GM13977 (cell line): ENCODE measurements around the gene DISC1.
"Not testable (repeated sequence)": the region's sequence is repeated elsewhere in the genome, so short reads cannot be mapped to it uniquely, and the experiment has no call there.

Experiments used
- DNase-seq: peaks from one replicate; pipeline ENCODE4 v3.0.0; 2012; ENCODE audit warnings: low spot score
- CTCF ChIP-seq: IDR thresholded peaks from 2 replicates; pipeline ENCODE4 v1.5.1; 2012; ENCODE audit warnings: mild to moderate bottlenecking, control low read depth; ENCODE audit not compliant: insufficient read depth; ENCODE audit errors: extremely low read depth, missing control alignments
- in situ Hi-C: fragments of 300-500 bp; cut with MboI; formaldehyde crosslinking; loops from one replicate; pipeline ENCODE4 v1.12.0; 2022; ENCODE audit warnings: low sequenced_read_pairs, low pct_unique_long_range_greater_than_20kb, mixed read lengths, inconsistent platforms; ENCODE audit not compliant: unreplicated experiment

Gene DISC1

DNA sequence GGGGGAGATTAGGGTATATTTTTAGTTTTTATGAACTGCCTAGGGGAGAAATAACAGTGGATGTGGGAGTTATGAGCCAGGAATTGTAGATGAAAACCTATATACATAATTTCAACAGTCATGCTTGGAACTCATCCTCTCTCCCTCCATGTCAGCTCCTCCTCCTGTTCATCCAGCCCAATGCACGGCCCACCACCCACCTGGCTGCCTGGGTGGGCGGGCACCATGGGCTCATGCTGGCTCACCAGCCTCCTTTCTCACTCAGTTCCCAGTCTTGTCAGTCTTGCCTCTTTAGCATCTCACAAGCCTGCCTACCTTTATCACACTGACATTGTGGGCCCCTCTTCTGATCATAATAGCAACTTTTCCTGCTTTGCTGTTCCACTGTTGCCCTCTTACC lies 336.0 kb downstream of the DISC1 start:
- in situ Hi-C loops, result no loop called here
- no peak for DNase-seq

DNA sequence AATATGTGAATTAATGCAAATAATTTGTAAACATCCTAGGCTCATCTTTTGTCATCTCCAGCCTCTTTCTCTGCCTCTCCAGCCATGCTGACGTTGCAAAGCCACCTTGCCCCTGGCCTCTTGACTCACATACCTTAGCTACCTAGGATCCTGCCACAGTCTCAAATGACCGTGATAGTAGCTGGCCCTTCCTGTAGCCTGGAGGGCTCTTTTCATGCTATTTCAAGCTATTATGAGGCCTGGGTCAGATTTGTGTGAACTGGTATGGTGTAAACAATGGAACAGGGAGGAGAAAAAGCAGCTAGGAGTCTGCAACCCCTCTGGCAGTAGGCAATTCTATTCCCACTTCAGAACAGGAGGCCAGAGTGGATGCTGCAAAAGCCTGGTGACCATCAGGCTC lies 337.7 kb downstream of the DISC1 start:
- no peak for TF ChIP-seq CTCF
- in situ Hi-C loops, result no loop called here
- DNase-seq, result no peak

More for the DNA sequence above, 336.0 kb downstream of the DISC1 start:
- TF ChIP-seq CTCF, result no peak

DNA sequence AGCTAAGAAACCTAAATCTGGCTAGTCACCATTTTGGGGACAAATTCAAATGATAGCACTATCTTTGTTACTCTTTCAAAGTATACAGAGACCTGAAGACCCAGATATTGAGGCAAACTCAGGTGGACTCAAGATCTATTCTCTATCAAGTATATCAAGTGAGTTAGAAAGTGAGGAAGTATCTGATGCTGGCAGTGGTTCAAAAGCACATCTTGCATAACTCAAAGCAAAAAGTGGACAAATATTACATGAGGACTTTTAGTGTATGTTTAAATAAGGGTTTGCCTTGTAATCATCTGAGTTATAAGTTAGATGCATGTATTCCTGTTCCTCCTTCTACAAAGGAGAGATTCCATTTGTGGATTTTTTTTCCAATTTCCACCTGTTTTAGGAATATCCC lies 338.4 kb downstream of the DISC1 start:
- no peak for DNase-seq
- no peak for TF ChIP-seq CTCF
- in situ Hi-C loops, result no loop called here

DNA sequence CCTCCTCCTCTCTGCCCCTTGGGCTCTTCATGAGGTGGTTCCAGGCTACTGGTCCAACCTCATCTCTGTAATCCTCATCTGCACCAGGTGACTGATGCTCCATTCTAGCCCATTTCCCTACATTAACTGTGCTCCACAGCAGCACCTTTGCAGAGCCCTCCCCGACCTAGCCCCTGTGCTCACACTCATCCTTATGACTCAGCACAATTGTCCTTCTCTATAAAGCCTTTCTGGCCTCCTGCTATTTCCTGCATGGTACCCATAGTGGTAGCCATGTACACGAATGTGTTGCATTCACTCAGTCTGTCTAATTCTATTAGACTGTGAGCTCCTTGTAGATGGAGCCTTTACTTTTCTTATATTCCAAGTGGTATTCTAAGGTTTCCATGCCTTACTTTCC lies 339.0 kb downstream of the DISC1 start:
- no peak for TF ChIP-seq CTCF
- in situ Hi-C loops, result no loop called here
- DNase-seq, result no peak

- in situ Hi-C loops, result no loop called here
- DNase-seq, result no peak
- TF ChIP-seq CTCF, result no peak
These were observed 340.4 kb downstream of the DISC1 start for GRCh38 chr1:231966983-231967382.

GRCh38 chr1:231969076-231969475 lies 342.5 kb downstream of the DISC1 start:
- no peak for DNase-seq
- no peak for TF ChIP-seq CTCF
- in situ Hi-C loops, result no loop called here

DNA sequence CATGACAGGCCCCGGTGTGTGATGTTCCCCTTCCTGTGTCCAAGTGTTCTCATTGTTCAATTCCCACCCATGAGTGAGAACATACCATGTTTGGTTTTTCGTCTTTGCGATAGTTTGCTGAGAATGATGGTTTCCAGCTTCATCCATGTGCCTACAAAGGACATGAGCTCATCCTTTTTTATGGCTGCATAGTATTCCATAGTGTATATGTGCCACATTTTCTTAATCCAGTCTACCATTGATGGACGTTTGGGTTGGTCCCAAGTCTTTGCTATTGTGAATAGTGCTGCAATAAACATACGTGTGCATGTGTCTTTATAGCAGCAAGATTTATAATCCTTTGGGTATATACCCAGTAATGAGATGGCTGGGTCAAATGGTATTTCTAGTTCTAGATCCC lies 343.2 kb downstream of the DISC1 start:
- in situ Hi-C loops, DNase-seq: not testable (repeated sequence)
